IMR-90 (cell line): ENCODE measurements around the gene NPAS3. TPM values are rescaled to one million over a fixed set of nuclear protein-coding genes. Genes with fewer than 3 reads are reported as not detected.

Source experiments
- ATAC-seq: fragments of 200-7000 bp; cut with Tn5 transposase; 2 replicates; pipeline ENCODE4 v1.9.1; 2020; ENCODE audit warnings: low read depth, mild to moderate bottlenecking, moderate library complexity
- BruUV-seq: library from RNA; stranded (reverse); fragments of 400-500 nt; replicated peaks from 2 replicates; lab custom pipeline; 2021; lab: Mats Ljungman, UMichigan
- CTCF ChIA-PET: fragments of 300-600 bp; formaldehyde crosslinking; extraction: SDS; loops from one replicate; lab custom pipeline; 2021; ENCODE audit warnings: antibody characterized with exemption; lab: Yijun Ruan, JAX
- POLR2A ChIA-PET: fragments of 300-600 bp; sonication (Branson Sonifier 250); formaldehyde crosslinking; loops from one replicate; lab custom pipeline; 2022; ENCODE audit warnings: antibody characterized with exemption; ENCODE audit not compliant: unreplicated experiment; lab: Charles Lee
- DNase-seq: peaks from one replicate; pipeline ENCODE4 v3.0.0; 2013
- H2AFZ ChIP-seq: replicated peaks from 2 replicates; pipeline ENCODE3; 2013; ENCODE audit warnings: low read length, mild to moderate bottlenecking; ENCODE audit not compliant: poor library complexity
- H2AK5ac ChIP-seq: 2 replicates; pipeline ENCODE4 v1.6.1; 2013; ENCODE audit warnings: low read depth, low read length, inconsistent platforms
- H2AK9ac ChIP-seq: replicated peaks from 2 replicates; pipeline ENCODE3; 2013; ENCODE audit warnings: mild to moderate bottlenecking, low read depth, low read length, moderate library complexity; ENCODE audit not compliant: poor library complexity
- H2BK120ac ChIP-seq: 2 replicates; pipeline ENCODE4 v1.6.1; 2013; ENCODE audit warnings: low read depth, low read length, inconsistent platforms
- H2BK15ac ChIP-seq: 3 replicates; pipeline ENCODE4 v1.6.1; 2013; ENCODE audit warnings: low read depth, low read length, inconsistent platforms
- H2BK20ac ChIP-seq: 2 replicates; pipeline ENCODE4 v1.6.1; 2013; ENCODE audit warnings: low read depth, mild to moderate bottlenecking, inconsistent platforms, low read length, moderate library complexity
- H2BK5ac ChIP-seq: 2 replicates; pipeline ENCODE4 v1.6.1; 2013; ENCODE audit warnings: mild to moderate bottlenecking, low read depth, low read length, inconsistent platforms; ENCODE audit not compliant: poor library complexity, severe bottlenecking
- H3K14ac ChIP-seq: replicated peaks from 2 replicates; pipeline ENCODE4 v1.6.1; 2013; ENCODE audit warnings: low read depth, low read length, inconsistent platforms
- H3K18ac ChIP-seq: 2 replicates; pipeline ENCODE4 v1.6.1; 2013; ENCODE audit warnings: low read depth, low read length, control low read depth
- H3K23ac ChIP-seq: 2 replicates; pipeline ENCODE4 v1.6.1; 2013; ENCODE audit warnings: low read depth, low read length, inconsistent platforms
- H3K27ac ChIP-seq: 2 replicates; pipeline ENCODE4 v1.5.1; 2013; ENCODE audit warnings: mild to moderate bottlenecking, control low read depth, low read length; ENCODE audit not compliant: insufficient read depth
- H3K27me3 ChIP-seq: 2 replicates; pipeline ENCODE4 v1.6.1; 2013; ENCODE audit warnings: low read length; ENCODE audit not compliant: control insufficient read depth, insufficient read depth
- H3K36me3 ChIP-seq: 2 replicates; pipeline ENCODE4 v1.6.1; 2013; ENCODE audit warnings: low read length, mixed read lengths; ENCODE audit not compliant: control insufficient read depth, insufficient read depth
- H3K4ac ChIP-seq: 2 replicates; pipeline ENCODE4 v1.6.1; 2013; ENCODE audit warnings: low read depth, low read length, inconsistent platforms
- H3K4me1 ChIP-seq: 2 replicates; pipeline ENCODE4 v1.6.1; 2013; ENCODE audit warnings: low read length, mixed read lengths; ENCODE audit not compliant: control insufficient read depth, insufficient read depth
- H3K4me2 ChIP-seq: 2 replicates; pipeline ENCODE4 v1.6.1; 2013; ENCODE audit warnings: low read depth, mild to moderate bottlenecking, control low read depth, low read length, moderate library complexity
- H3K4me3 ChIP-seq: 2 replicates; pipeline ENCODE4 v1.5.1; 2013; ENCODE audit warnings: low read depth, mild to moderate bottlenecking, control low read depth, low read length, moderate library complexity; ENCODE audit not compliant: insufficient read depth
- H3K56ac ChIP-seq: 2 replicates; pipeline ENCODE4 v1.6.1; 2013; ENCODE audit warnings: low read length, inconsistent platforms; ENCODE audit not compliant: insufficient read depth; ENCODE audit errors: extremely low read depth
- H3K79me1 ChIP-seq, 2 experiments: 2 replicates each; pipeline ENCODE4 v1.6.1; 2013; ENCODE audit warnings: low read length in 2 of 2, inconsistent platforms in 1 of 2, low read depth in 1 of 2
- H3K9ac ChIP-seq: 2 replicates; pipeline ENCODE4 v1.6.1; 2013; ENCODE audit warnings: low read depth, low read length, control low read depth
- H3K9me1 ChIP-seq: 2 replicates; pipeline ENCODE4 v1.6.1; 2013; ENCODE audit warnings: low read length, inconsistent platforms; ENCODE audit not compliant: insufficient read depth
- H3K9me3 ChIP-seq: 2 replicates; pipeline ENCODE4 v1.6.1; 2013; ENCODE audit warnings: low read length; ENCODE audit not compliant: control insufficient read depth, insufficient read depth
- H4K20me1 ChIP-seq: 2 replicates; pipeline ENCODE4 v1.6.1; 2013; ENCODE audit warnings: low read length, inconsistent platforms; ENCODE audit not compliant: insufficient read depth
- H4K5ac ChIP-seq: 2 replicates; pipeline ENCODE4 v1.6.1; 2013; ENCODE audit warnings: mild to moderate bottlenecking, low read depth, low read length, control low read depth
- H4K8ac ChIP-seq, 2 experiments: 2 replicates each; pipeline ENCODE4 v1.6.1; 2013; ENCODE audit warnings: low read depth in 2 of 2, low read length in 2 of 2, control low read depth in 1 of 2, inconsistent platforms in 1 of 2
- H4K91ac ChIP-seq: 2 replicates; pipeline ENCODE4 v1.6.1; 2013; ENCODE audit warnings: low read depth, low read length, inconsistent platforms; ENCODE audit not compliant: insufficient read depth
- BHLHE40 ChIP-seq: fragments of 150-350 bp; IDR thresholded peaks from 2 replicates; pipeline ENCODE4 v1.6.1; 2016; ENCODE audit warnings: mild to moderate bottlenecking, low read depth, low read length
- CEBPB ChIP-seq: IDR thresholded peaks from 2 replicates; pipeline ENCODE4 v1.6.1; 2012; ENCODE audit warnings: low read depth, low read length, improper control_type of control experiment
- CHD1 ChIP-seq: IDR thresholded peaks from 2 replicates; pipeline ENCODE4 v1.6.1; 2012; ENCODE audit warnings: low read depth, low read length, improper control_type of control experiment
- FOS ChIP-seq: fragments of 150-350 bp; IDR thresholded peaks from 2 replicates; pipeline ENCODE4 v1.6.1; 2016; ENCODE audit warnings: low read depth, low read length
- MAFK ChIP-seq: IDR thresholded peaks from 2 replicates; pipeline ENCODE4 v1.6.1; 2012; ENCODE audit warnings: low read depth, low read length, improper control_type of control experiment
- MAZ ChIP-seq: IDR thresholded peaks from 2 replicates; pipeline ENCODE4 v1.6.1; 2012; ENCODE audit warnings: low read depth, mild to moderate bottlenecking, low read length, improper control_type of control experiment, moderate library complexity, borderline replicate concordance
- MXI1 ChIP-seq: IDR thresholded peaks from 2 replicates; pipeline ENCODE4 v1.6.1; 2012; ENCODE audit warnings: low read depth, mild to moderate bottlenecking, low read length, moderate library complexity, borderline replicate concordance
- NFE2L2 ChIP-seq: fragments of 150-350 bp; IDR thresholded peaks from 2 replicates; pipeline ENCODE4 v1.6.1; 2016; ENCODE audit warnings: low read depth, mild to moderate bottlenecking, low read length
- POLR2A ChIP-seq: IDR thresholded peaks from 2 replicates; pipeline ENCODE4 v1.6.1; 2012; ENCODE audit warnings: mild to moderate bottlenecking, low read depth, low read length
- RAD21 ChIP-seq: IDR thresholded peaks from 2 replicates; pipeline ENCODE4 v1.6.1; 2012; ENCODE audit warnings: low read length, improper control_type of control experiment
- RCOR1 ChIP-seq: IDR thresholded peaks from 2 replicates; pipeline ENCODE4 v1.6.1; 2012; ENCODE audit warnings: mild to moderate bottlenecking, low read length, improper control_type of control experiment; ENCODE audit not compliant: insufficient replicate concordance
- RFX5 ChIP-seq: IDR thresholded peaks from 2 replicates; pipeline ENCODE4 v1.8.0; 2012; ENCODE audit warnings: low read depth, mild to moderate bottlenecking, low read length, moderate library complexity
- SMC3 ChIP-seq: fragments of 150-350 bp; IDR thresholded peaks from 2 replicates; pipeline ENCODE4 v1.6.1; 2016; ENCODE audit warnings: low read depth, mild to moderate bottlenecking, antibody characterized with exemption, low read length, moderate library complexity
- WGBS, 2 experiments: methylation state at CpG; one replicate each; pipeline versions ENCODE4 v1.1.5 to v1.1.7; 2013; ENCODE audit warnings: missing lambda C conversion rate in 2 of 2; ENCODE audit not compliant: insufficient read length in 1 of 2; ENCODE audit errors: extremely low coverage in 2 of 2; 5-methylcytosine and 5-hydroxymethylcytosine counted together
- dilution Hi-C: fragments of 300-500 bp; cut with HindIII; formaldehyde crosslinking; loops from one replicate; pipeline ENCODE4 v1.14.3; 2018; ENCODE audit warnings: low sequenced_read_pairs; ENCODE audit not compliant: unreplicated experiment
- in situ Hi-C: fragments of 300-500 bp; cut with MboI; formaldehyde crosslinking; loops from 3 replicates; pipeline ENCODE4 v1.14.3; 2019; ENCODE audit warnings: low sequenced_read_pairs, inconsistent platforms, mixed read lengths
- intact Hi-C: fragments of 100-400 bp; cut with micrococcal nuclease; formaldehyde crosslinking; loops from 2 replicates; pipeline ENCODE4 v1.10.0; 2022
- polyA plus RNA-seq, 3 experiments: library from polyadenylated mRNA; depleted of rRNA; stranded (reverse); fragments of >200 nt; gene quantifications; 2 replicates each; pipeline ENCODE4 v1.2.3, GENCODE V29; 2012; ENCODE audit warnings: low replicate concordance in 1 of 3
- total RNA-seq: library from RNA; depleted of rRNA; stranded (reverse); fragments of >200 nt; gene quantifications from 2 replicates; pipeline ENCODE4 v1.2.3, GENCODE V29; 2012
- TF ChIP-seq, protein P1 (sequence below): conservative IDR thresholded peaks from 2 replicates; pipeline ENCODE4 v1.5.1; 2012; ENCODE audit warnings: mild to moderate bottlenecking, low read depth, low read length, improper control_type of control experiment
- TF ChIP-seq, protein P2 (sequence below): fragments of 150-350 bp; IDR thresholded peaks from 2 replicates; pipeline ENCODE4 v1.6.1; 2016; ENCODE audit warnings: low read depth, mild to moderate bottlenecking, low read length, moderate library complexity, borderline replicate concordance
- TF ChIP-seq, protein P3 (sequence below): fragments of 150-350 bp; IDR thresholded peaks from 2 replicates; pipeline ENCODE4 v1.6.1; 2017; ENCODE audit warnings: mild to moderate bottlenecking, antibody characterized with exemption, low read length, low read depth

The NPAS3 gene
- total and polyA plus RNA-seq, 2 of the 4 experiments (the other 2 are of a cell fraction): not detected

DNA sequence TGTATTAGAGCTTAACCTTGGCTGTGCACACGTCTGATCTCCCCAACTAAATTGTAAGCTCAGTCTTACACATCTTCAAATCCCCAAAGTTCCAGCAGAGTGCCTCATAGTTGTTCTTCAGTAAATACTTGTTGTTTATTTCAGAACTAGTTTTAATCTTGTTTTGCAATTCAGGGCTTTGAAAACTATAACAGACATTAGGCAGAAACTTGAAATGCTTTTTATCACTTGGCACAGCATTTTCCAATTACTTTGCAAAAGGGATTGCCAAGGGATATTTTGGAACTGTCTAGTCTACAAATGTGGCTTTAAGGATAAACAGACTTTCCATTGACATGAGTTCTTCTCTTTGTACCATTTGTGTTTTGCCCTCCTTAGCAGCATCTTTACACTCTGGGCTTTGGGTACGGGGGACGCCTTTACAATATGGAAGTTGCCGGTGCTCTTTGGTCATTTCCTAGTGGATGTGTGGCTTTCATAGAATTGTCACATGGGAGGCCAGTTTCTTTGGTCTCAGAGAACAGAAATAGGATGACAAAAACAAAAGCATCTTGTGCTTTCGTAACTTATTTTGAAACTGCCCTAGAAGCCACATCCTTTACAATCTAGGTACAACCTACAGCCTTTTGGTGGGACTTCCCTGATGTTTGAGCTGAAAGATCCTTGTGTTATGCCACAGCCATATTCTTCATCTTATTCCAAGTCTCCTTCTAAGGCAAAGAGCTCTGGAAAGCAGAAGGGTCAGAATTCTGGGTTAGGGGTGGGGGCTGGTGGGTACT is 96.9 kb downstream of the NPAS3 start:
- Histone ChIP-seq H3K18ac (no peak overlapping the region), H4K5ac (no peak overlapping the region), H3K4me2 (no peak overlapping the region), H3K23ac (no peak overlapping the region), H3K9ac (no peak overlapping the region), H3K27me3 (no peaks in the 10 kb centered on the region), H3K9me1 (no peaks in the 10 kb centered on the region), H2BK120ac (no peak overlapping the region), H3K4me3 (no peak overlapping the region), H3K79me1 (no peaks in the 10 kb centered on the region), H2AFZ (no peak overlapping the region), H2AK5ac (no peak overlapping the region), H3K4ac (no peak overlapping the region), H4K20me1 (no peaks in the 10 kb centered on the region), H3K14ac (no peak overlapping the region), H2BK20ac (no peak overlapping the region), H2BK15ac (no peak overlapping the region), H2BK5ac (no peak overlapping the region), H3K4me1 (no peaks in the 10 kb centered on the region), H3K56ac (no peak overlapping the region), H3K36me3 (no peaks in the 10 kb centered on the region), H4K91ac (no peak overlapping the region), H3K9me3 (no peaks in the 10 kb centered on the region), H4K8ac (no peak overlapping the region), H3K27ac (no peak overlapping the region), H2AK9ac (no peak overlapping the region)
- ChIA-PET POLR2A (no interaction called here), CTCF (interaction anchor here (0.6 kb wide), 1 partner anchor 15 kb away, joined by 4 read pairs; no protein-coding TSS in a partner anchor)
- intact Hi-C loops (no loop called here), in situ Hi-C loops (no loop called here), dilution Hi-C loops (no loop called here)
- DNase-seq (no peak), ATAC-seq (no peak)
- BruUV-seq: no TSS peak
- no CpG with 5 or more reads among the region's 5 CpGs for WGBS, 2 experiments
- TF ChIP-seq SMC3: no peak
- TF ChIP-seq, protein P1, sequence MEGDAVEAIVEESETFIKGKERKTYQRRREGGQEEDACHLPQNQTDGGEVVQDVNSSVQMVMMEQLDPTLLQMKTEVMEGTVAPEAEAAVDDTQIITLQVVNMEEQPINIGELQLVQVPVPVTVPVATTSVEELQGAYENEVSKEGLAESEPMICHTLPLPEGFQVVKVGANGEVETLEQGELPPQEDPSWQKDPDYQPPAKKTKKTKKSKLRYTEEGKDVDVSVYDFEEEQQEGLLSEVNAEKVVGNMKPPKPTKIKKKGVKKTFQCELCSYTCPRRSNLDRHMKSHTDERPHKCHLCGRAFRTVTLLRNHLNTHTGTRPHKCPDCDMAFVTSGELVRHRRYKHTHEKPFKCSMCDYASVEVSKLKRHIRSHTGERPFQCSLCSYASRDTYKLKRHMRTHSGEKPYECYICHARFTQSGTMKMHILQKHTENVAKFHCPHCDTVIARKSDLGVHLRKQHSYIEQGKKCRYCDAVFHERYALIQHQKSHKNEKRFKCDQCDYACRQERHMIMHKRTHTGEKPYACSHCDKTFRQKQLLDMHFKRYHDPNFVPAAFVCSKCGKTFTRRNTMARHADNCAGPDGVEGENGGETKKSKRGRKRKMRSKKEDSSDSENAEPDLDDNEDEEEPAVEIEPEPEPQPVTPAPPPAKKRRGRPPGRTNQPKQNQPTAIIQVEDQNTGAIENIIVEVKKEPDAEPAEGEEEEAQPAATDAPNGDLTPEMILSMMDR: no peak
- no peak for TF ChIP-seq MAZ
- TF ChIP-seq RAD21: no peak
- no peak for TF ChIP-seq RCOR1
- TF ChIP-seq, protein P2, sequence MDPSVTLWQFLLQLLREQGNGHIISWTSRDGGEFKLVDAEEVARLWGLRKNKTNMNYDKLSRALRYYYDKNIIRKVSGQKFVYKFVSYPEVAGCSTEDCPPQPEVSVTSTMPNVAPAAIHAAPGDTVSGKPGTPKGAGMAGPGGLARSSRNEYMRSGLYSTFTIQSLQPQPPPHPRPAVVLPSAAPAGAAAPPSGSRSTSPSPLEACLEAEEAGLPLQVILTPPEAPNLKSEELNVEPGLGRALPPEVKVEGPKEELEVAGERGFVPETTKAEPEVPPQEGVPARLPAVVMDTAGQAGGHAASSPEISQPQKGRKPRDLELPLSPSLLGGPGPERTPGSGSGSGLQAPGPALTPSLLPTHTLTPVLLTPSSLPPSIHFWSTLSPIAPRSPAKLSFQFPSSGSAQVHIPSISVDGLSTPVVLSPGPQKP: no peak
- TF ChIP-seq, protein P3, sequence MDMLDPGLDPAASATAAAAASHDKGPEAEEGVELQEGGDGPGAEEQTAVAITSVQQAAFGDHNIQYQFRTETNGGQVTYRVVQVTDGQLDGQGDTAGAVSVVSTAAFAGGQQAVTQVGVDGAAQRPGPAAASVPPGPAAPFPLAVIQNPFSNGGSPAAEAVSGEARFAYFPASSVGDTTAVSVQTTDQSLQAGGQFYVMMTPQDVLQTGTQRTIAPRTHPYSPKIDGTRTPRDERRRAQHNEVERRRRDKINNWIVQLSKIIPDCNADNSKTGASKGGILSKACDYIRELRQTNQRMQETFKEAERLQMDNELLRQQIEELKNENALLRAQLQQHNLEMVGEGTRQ: no peak
- TF ChIP-seq RFX5: no peak
- no peak for TF ChIP-seq POLR2A
- TF ChIP-seq CEBPB: no peak
- TF ChIP-seq NFE2L2: no peak
- TF ChIP-seq CHD1: no peak
- TF ChIP-seq MAFK: no peak
- TF ChIP-seq MXI1: no peak
- no peak for TF ChIP-seq BHLHE40
- TF ChIP-seq FOS: no peak
